GM13976 (cell line): ENCODE measurements around the gene PROM1.

Experiments used
- DNase-seq: peaks from one replicate; pipeline ENCODE4 v3.0.0; 2012; ENCODE audit warnings: low spot score
- in situ Hi-C: fragments of 300-500 bp; cut with MboI; formaldehyde crosslinking; loops from one replicate; pipeline ENCODE4 v1.12.0; 2022; ENCODE audit warnings: low sequenced_read_pairs, mixed read lengths, inconsistent platforms; ENCODE audit not compliant: unreplicated experiment
- TF ChIP-seq, protein P1 (sequence below): IDR thresholded peaks from 2 replicates; pipeline ENCODE4 v1.5.1; 2012; ENCODE audit warnings: borderline replicate concordance, mild to moderate bottlenecking; ENCODE audit not compliant: insufficient read depth; ENCODE audit errors: extremely low read depth, missing control alignments, control extremely low read depth

PROM1 gene

GRCh38 chr4:16083241-16084191, at the start of gene PROM1:
PROM1 (minus strand) TSS chr4:16084023; CDS start chr4:16075906, 8,117 bp downstream.
- in situ Hi-C loops, result no loop called here
- TF ChIP-seq, protein P1, sequence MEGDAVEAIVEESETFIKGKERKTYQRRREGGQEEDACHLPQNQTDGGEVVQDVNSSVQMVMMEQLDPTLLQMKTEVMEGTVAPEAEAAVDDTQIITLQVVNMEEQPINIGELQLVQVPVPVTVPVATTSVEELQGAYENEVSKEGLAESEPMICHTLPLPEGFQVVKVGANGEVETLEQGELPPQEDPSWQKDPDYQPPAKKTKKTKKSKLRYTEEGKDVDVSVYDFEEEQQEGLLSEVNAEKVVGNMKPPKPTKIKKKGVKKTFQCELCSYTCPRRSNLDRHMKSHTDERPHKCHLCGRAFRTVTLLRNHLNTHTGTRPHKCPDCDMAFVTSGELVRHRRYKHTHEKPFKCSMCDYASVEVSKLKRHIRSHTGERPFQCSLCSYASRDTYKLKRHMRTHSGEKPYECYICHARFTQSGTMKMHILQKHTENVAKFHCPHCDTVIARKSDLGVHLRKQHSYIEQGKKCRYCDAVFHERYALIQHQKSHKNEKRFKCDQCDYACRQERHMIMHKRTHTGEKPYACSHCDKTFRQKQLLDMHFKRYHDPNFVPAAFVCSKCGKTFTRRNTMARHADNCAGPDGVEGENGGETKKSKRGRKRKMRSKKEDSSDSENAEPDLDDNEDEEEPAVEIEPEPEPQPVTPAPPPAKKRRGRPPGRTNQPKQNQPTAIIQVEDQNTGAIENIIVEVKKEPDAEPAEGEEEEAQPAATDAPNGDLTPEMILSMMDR, result no peak
- peak; percentile 42 for DNase-seq

DNA sequence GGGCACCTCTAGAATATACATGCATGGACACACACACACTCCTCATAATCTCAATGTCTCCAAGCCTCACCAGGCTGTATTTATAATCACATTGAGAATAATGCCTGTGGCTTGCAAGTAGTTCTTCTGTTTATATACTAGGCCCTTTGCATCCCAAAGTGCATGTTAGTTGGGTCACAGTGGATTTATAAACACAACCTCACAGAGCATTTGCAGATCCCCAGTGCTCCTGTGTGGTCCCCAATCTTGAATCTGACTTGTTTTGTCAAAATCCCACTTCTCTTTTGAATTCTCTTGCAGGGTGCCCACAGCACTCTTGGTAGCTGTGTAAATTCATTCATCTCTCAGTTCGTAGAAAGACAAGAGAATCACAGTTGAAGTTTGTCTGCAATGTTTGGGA, 49.6 kb upstream of the PROM1 start:
- TF ChIP-seq, protein P1, result no peak
- no peak for DNase-seq
- in situ Hi-C loops, result no loop called here

DNA sequence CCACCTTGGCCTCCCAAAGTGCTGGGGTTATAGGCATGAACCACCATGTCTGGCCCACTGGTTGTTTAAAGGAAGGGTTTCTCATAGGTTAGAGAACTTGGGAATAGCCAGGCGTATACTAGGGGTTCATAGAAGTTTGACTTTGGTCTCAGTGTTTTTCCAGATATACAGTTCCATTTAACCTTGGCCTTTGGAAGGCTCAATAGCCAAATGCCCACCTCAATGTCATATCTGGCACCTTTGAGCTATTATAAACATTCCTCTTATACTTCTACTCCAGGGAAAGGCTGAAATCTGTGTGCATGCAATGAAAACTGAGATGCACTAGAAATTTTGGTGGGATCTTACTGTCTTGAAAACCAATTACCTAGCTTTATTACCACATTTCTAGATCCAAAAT, 47.5 kb upstream of the PROM1 start:
- TF ChIP-seq, protein P1, result no peak
- in situ Hi-C loops, result no loop called here

DNA sequence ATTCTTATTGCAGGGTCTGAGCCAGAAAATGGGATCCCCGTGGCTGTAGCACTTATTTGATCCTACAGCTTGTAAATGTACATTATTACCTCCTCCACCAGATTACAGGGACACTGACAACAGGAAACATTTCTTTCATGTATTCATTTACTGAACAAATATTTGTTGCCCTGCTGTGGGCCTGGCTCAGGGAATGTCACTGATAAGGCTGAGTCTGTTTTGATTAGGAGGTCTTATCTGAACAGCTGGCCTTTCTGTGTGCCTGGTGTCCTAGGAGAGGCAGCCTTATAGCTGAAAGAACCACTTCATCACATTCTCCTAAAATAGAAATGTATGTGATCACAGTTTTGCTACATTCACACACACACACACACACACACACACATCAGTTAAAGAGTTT, 45.5 kb upstream of the PROM1 start:
- in situ Hi-C loops, result no loop called here
- no peak for DNase-seq

More for the DNA sequence above, 47.5 kb upstream of the PROM1 start:
- DNase-seq, result no peak

DNA sequence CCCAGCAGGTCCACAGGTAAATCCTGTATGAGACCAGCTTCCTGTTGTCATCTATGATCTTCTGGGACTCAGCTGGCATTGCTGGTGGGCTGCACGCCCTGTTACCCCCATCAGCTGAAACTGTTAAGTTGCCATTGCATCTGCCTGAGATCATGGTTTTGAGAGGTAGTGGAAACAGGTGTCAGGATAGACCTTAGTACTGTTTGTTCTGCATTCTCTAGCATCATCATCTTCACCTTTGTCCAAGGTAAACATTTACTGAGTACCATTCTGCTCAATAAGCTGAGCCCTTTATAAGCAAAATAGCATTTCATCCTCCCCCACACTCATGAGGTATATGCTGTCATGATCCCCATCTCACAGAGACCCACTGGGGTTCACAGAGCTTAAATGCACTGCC, 42.9 kb upstream of the PROM1 start:
- no peak for DNase-seq
- in situ Hi-C loops, result no loop called here
- TF ChIP-seq, protein P1, result no peak

More for the DNA sequence above, 45.5 kb upstream of the PROM1 start:
- TF ChIP-seq, protein P1, result no peak

- TF ChIP-seq, protein P1, result no peak
- DNase-seq, result no peak
- in situ Hi-C loops, result no loop called here
Observed at GRCh38 chr4:16125571-16126445, 42.0 kb upstream of the PROM1 start.
